ENCODE data around the gene ZFYVE9.

- TF ChIP-seq CTCF (IDR thresholded peaks at IDR 0.05), result no peak
- no peak for TF ChIP-seq POLR2A (IDR thresholded peaks at IDR 0.05)
These were observed 111.5 kb downstream of the ZFYVE9 start for GRCh38 chr1:52253421-52253820.
